ENCODE results near the gene PHLPP1.

PHLPP1 gene

GRCh38 chr18:62788111-62788510, 72.8 kb downstream of the PHLPP1 start:
- CTCF ChIA-PET = interaction anchor here (1.6 kb wide), 1 partner anchor 12 kb away, joined by 3 read pairs; no protein-coding TSS in a partner anchor
- no peak for TF ChIP-seq CTCF (IDR thresholded peaks at IDR 0.05; ENCODE audit: insufficient read depth, low read length, missing control alignments)
- DNase-seq (ENCODE audit: low read depth, low spot score) = no peak
- H3K4me3 ChIP-seq (ENCODE audit: low read depth, low read length) = no peak overlapping the region
- POLR2A ChIA-PET = no interaction called here

GRCh38 chr18:62788876-62789275, 73.5 kb downstream of the PHLPP1 start:
- no peak for TF ChIP-seq CTCF (IDR thresholded peaks at IDR 0.05; ENCODE audit: insufficient read depth, low read length, missing control alignments)
- H3K4me3 ChIP-seq (ENCODE audit: low read depth, low read length) = no peak overlapping the region
- POLR2A ChIA-PET = no interaction called here
- no peak for DNase-seq (ENCODE audit: low read depth, low spot score)
- CTCF ChIA-PET = interaction anchor here (0.8 to 1.9 kb wide), 3 partner anchors 11 to 74 kb away, joined by 3 to 5 read pairs (median 4); partner anchors contain the start of gene PHLPP1

- CTCF ChIA-PET = interaction anchor here (1.9 kb wide), 1 partner anchor 76 kb away, joined by 5 read pairs; the partner anchor contains the start of gene PHLPP1
- POLR2A ChIA-PET = interaction anchor here (0.7 kb wide), 1 partner anchor 21 kb away, joined by 3 read pairs; no protein-coding TSS in a partner anchor
- TF ChIP-seq CTCF (IDR thresholded peaks at IDR 0.05; ENCODE audit: insufficient read depth, low read length, missing control alignments) = no peak
- H3K4me3 ChIP-seq (ENCODE audit: low read depth, low read length) = no peak overlapping the region
- DNase-seq (ENCODE audit: low read depth, low spot score) = no peak
Measured at GRCh38 chr18:62790871-62791772, 75.8 kb downstream of the PHLPP1 start.

- POLR2A ChIA-PET = no interaction called here
- no peak for DNase-seq (ENCODE audit: low read depth, low spot score)
- CTCF ChIA-PET = no interaction called here
- H3K4me3 ChIP-seq (ENCODE audit: low read depth, low read length) = no peak overlapping the region
- no peak for TF ChIP-seq CTCF (IDR thresholded peaks at IDR 0.05; ENCODE audit: insufficient read depth, low read length, missing control alignments)
Measured at GRCh38 chr18:62792016-62792415, 76.7 kb downstream of the PHLPP1 start.

GRCh38 chr18:62795813-62796212, 80.5 kb downstream of the PHLPP1 start:
- POLR2A ChIA-PET = no interaction called here
- no peak for TF ChIP-seq CTCF (IDR thresholded peaks at IDR 0.05; ENCODE audit: insufficient read depth, low read length, missing control alignments)
- no peak overlapping the region for H3K4me3 ChIP-seq (ENCODE audit: low read depth, low read length)
- DNase-seq (ENCODE audit: low read depth, low spot score) = no peak
- CTCF ChIA-PET = interaction anchor here (2.1 kb wide), 1 partner anchor 187 kb away, joined by 4 read pairs; no protein-coding TSS in a partner anchor

- ChIA-PET CTCF (interaction anchor here (2.1 kb wide), 1 partner anchor 186 kb away, joined by 4 read pairs; no protein-coding TSS in a partner anchor), POLR2A (no interaction called here)
- no peak overlapping the region for H3K4me3 ChIP-seq (ENCODE audit: low read depth, low read length)
- DNase-seq (ENCODE audit: low read depth, low spot score) = no peak
- TF ChIP-seq CTCF (IDR thresholded peaks at IDR 0.05; ENCODE audit: insufficient read depth, low read length, missing control alignments) = no peak
Measured at GRCh38 chr18:62796216-62796621, 80.9 kb downstream of the PHLPP1 start.

Data from AG04449 (cell line).